GM21576 (cell line): Measurements from ENCODE around the gene SCCPDH.
"Not testable (repeated sequence)": the region's sequence is repeated elsewhere in the genome, so short reads cannot be mapped to it uniquely, and the experiment has no call there.

Experiments used
- ATAC-seq: cut with Tn5 transposase; IDR thresholded peaks from one replicate; pipeline ENCODE4 v1.9.1; 2021; ENCODE audit warnings: mild to moderate bottlenecking, moderate library complexity; ENCODE audit not compliant: unreplicated experiment

SCCPDH gene

GRCh38 chr1:246705368-246705767, 18.8 kb upstream of the SCCPDH start:
- no peak for ATAC-seq

DNA sequence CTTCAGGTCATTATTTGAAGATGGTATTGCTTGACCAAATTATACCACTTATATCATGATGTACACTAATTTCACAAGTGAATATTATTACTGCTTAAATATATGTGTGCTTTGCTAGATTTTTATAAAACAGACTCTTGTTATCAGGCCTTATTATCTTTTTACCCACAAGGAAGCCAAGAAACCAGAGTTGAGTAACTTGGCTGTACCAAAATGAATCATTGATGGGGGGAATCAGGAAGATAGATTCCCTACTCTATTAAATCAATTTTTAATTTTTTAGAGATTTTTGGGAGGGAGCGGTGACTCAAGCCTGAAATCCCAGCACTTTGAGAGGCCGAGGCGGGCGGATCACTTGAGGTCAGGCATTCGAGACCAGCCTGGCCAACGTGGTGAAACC, 16.0 kb upstream of the SCCPDH start:
- no peak for ATAC-seq

DNA sequence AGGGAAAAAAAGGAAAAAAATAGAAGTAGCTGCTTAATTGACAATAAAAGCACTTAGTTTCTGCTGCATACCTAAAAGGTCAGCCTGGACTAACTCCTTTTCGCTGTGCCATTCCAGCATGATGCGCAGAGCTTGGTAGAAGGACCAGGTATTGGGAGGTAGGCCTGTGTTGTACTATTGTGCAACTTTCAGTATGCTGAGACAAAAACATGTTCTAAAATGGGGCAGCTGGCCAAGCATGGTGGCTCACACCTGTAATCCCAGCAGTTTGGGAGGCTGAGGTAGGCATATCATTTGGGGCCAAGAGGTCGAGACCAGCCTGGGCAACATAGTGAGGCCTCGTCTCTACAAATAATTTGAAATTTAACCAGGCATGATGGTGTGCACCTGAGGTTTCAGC, 15.0 kb upstream of the SCCPDH start:
- no peak for ATAC-seq

- ATAC-seq: no peak
These were observed 14.4 kb upstream of the SCCPDH start for GRCh38 chr1:246709835-246710234.

GRCh38 chr1:246711548-246712003, 12.6 kb upstream of the SCCPDH start:
- ATAC-seq: no peak

DNA sequence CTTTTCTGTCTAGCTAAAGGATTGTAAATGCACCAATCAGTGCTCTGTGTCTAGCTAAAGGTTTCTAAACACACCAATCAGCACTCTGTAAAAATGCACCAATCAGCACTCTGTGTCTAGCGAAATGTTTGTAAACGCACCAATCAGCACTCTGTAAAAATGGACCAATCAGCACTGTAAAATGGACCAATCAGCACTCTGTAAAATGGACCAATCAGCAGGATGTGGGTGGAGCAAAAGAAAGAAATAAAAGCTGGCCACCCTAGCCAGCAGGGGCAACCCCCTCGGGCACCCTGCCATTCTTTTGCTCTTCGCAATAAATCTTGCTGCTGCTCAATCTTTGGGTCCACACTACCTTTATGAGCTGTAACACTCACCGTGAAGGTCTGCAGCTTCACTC, 11.8 kb upstream of the SCCPDH start:
- ATAC-seq: not testable (repeated sequence)

- not testable (repeated sequence) for ATAC-seq
These were observed 4.8 kb upstream of the SCCPDH start for GRCh38 chr1:246719361-246719760.

- ATAC-seq: not testable (repeated sequence)
These were observed 3.4 kb upstream of the SCCPDH start for GRCh38 chr1:246720814-246721213.

DNA sequence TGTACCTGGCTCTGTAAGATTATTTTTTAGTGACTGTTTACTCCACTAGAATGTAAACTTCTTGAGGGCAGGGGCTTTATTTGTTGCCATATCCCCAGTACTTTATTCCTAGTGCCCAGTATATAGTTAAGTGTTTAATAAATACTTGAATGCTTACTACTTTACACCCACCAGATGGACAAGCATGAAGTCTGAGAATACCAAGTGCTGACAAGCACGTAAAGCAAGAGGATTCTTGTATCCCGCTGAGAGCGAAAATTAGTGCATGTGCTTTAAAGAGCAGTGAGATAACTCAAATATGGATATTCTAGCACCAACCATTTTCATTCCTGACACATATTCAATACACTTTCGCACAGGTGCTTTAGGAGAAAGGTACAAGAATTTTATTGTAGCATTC, 1.5 kb upstream of the SCCPDH start:
- ATAC-seq: no peak

- ATAC-seq: peak; percentile 40
These were observed 504 bp downstream of the SCCPDH start for GRCh38 chr1:246724731-246725095.

DNA sequence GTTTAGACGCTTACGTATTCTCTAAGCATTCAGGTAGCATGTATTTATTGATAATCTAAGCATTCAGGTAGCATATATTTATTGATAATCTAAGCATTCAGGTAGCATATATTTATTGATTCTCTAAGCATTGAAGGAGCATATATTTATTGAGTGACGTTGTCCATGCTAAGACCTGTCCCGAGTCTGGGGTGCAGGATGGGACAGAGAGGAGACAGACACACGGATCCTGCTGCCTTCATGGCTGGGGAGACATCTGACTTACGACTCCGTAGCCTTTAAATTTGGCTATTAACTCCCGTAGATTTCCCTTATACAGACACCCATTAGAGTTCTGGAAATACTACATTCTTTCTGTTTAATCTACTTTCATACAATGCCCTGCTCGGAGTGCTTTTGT, 982 bp downstream of the SCCPDH start:
- ATAC-seq: no peak

DNA sequence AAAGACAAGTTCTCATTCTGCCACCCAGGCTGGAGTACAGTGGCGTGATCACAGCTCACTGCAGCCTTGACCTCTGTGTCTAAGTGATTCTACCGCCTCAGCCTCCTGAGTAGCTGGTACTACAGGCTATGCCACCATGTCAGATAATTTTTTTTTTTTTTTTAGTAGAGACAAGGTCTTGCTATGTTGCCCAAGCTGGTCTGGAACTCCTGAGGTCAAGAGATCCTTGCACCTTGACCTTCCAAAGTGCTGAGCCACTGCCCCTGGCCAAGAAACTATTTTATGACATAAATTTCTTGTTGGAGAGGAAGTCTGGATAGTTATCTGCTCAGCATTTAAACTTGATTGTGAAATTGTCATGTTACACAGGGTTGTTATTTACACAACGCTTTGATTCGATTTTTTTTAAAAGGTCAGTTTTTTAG, 2.1 kb downstream of the SCCPDH start:
- ATAC-seq: no peak

DNA sequence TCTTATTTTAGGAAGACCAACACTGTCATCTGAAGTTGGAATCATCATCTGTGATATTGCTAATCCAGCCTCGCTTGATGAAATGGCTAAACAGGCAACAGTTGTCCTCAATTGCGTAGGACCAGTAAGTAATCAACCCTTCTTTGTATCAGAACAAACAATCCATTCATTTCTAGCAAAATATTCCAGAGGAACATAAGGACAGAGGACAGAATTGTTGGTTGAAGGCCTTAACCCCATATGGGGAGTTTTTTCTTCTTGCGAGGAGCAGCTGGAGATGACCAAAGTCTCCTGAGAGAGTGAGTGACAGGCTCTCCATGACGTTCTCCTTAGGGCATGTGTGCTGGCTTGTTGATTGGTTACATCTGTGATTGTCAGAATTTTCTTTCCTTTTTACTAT, 2.7 kb downstream of the SCCPDH start:
- ATAC-seq: no peak

GRCh38 chr1:246727594-246727993, 3.4 kb downstream of the SCCPDH start:
- no peak for ATAC-seq

- no peak for ATAC-seq
These were observed 4.1 kb downstream of the SCCPDH start for GRCh38 chr1:246728311-246728710.

DNA sequence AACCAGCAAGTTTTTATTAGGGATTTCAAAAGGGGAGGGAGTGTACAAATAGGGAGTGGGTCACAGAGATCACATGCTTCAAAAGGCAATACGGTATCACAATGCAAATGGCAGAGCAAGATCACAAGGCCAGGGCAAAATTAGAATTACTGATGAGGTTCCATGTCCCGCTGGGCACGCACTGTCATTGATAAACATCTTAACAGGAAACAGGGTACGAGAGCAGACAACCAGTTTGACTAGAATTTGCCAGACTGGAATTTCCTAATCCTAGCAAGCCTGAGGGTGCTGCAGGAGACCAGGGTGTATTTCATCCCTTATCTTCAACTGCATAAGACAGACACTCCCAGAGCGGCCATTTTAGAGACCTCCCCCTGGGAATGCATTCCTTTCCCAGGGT, 4.8 kb downstream of the SCCPDH start:
- ATAC-seq: not testable (repeated sequence)

- ATAC-seq: no peak
These were observed 6.6 kb downstream of the SCCPDH start for GRCh38 chr1:246730839-246731238.

DNA sequence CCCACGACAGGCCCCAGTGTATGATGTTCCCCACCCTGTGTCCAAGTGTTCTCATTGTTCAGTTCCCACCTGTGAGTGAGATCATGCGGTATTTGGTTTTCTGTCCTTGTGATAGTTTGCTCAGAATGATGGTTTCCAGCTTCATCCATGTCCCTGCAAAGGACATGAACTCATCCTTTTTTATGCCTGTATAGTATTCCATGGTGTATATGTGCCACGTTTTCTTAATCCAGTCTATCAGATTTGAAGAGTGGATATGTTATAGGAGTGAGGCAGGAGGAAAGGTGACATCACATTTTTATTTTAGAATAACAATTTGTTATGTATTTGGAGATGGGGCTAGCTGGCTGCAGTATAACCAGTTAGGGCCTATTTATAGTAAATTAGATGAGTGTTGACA, 7.7 kb downstream of the SCCPDH start:
- ATAC-seq: not testable (repeated sequence)

DNA sequence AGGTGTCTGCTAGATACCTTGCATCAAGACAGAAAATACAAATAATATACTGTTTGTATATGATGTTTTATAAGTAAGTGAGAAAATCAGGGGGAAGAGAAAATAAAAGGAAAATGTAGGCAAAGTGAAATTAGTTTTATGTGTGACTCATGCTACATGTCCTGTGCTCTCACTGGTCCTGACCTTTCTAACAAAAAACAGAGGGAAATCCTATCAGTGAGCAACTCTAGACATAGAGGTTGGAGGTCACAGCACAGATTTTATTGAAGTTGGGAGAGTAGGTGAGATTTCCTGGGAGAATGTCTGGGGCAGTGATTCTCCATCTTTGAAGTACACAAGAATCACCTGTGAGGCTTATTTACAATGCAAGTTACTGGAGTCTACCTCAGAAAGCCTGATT, 9.5 kb downstream of the SCCPDH start:
- no peak for ATAC-seq

- no peak for ATAC-seq
These were observed 10.7 kb downstream of the SCCPDH start for GRCh38 chr1:246734866-246735265.

- no peak for ATAC-seq
These were observed 11.5 kb downstream of the SCCPDH start for GRCh38 chr1:246735735-246736134.

GRCh38 chr1:246742396-246742795, 18.2 kb downstream of the SCCPDH start:
- ATAC-seq: no peak

- ATAC-seq: not testable (repeated sequence)
These were observed 21.9 kb downstream of the SCCPDH start for GRCh38 chr1:246746155-246746554.

- no peak for ATAC-seq
These were observed 23.8 kb downstream of the SCCPDH start for GRCh38 chr1:246748006-246748405.
